GM11168 (cell line): ENCODE measurements around the gene ZSCAN23.

Source experiments
- in situ Hi-C: fragments of 300-500 bp; cut with MboI; formaldehyde crosslinking; loops from one replicate; pipeline ENCODE4 v1.12.0; 2022; ENCODE audit warnings: low sequenced_read_pairs; ENCODE audit not compliant: unreplicated experiment

ZSCAN23 gene

DNA sequence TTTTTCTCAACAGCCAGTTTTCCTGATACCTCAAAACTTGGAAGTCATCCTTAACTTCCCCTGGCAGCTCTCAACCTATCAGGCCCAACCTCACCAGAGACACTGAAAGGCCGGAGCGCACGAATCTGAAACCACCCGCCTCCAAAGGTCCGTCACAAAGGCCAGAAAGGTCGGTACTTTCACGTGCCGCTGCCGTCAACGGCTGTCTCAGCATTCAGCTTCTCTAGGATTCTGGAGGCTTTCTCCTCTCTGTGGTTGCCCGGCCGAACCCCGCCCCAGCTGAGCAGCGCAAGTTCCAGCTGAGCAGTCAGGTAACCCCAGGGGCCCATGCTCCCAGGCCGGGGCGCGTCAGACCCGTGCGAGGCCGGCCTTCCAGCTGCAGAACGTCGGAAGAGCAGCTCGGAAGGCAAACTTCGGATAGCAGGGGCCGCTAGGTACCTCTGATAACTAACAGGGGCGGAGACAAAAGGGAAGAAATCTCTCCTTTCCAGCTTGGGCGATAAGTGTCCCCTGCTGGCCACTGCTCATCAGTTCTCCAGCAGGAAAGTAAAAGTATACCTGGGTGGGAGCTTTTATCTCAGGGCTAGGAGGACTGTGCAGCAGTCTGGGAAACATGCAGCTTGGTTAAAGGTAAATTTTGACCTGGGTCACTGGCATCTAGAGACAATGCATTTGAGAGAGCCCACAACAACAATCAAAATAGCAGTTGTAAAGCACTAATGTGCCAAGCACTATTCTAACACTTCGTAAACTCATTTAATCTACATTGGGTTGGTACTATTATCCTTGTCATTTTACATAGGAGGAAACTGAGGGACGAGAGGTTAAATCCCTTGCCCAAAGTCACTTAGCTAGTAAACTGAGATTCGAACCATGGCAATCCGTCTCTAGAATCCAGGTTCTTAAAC is 59.8 kb downstream of the ZSCAN23 start:
- in situ Hi-C loops = no loop called here
